ENCODE measurements around the gene TRPC5OS. TPM values are rescaled to one million over a fixed set of nuclear protein-coding genes. Genes with fewer than 3 reads are reported as not detected.

TRPC5OS gene
- total RNA-seq = not detected in 2 replicates

DNA sequence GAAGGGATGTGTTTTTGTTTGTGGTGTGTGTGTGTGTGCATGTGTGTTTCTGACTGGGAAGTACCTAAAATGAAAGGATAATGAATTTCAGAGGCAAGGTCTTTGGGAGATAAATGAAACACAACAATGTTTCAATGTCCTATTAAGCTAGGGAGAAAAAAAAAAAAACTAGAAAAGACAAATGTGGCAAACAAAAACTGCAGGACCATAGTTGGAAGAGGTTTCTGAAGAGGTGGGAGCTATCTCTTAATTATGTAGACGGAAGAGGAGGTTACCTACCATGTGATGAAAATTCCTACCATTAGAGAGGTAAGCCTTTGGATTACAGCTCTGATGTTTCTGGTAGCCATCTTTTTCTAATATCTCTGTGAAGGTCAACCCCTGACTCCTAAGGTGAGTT, at the start of gene TRPC5OS:
Gene TRPC5OS (plus strand): TSS at position 301 of the 400 bp plus-strand sequence. CDS start 25,669 bp downstream, outside the sequence.

Other genes starting within 250 kb of the TRPC5OS start
- gene ALG13, start 195.0 kb upstream of the TRPC5OS start, total RNA-seq = 18.7 and 45.0 TPM in 2 replicates
- gene TRPC5, start 206.6 kb downstream of the TRPC5OS start, total RNA-seq = not detected in 2 replicates
- gene RTL4, start 206.8 kb downstream of the TRPC5OS start, total RNA-seq = not detected in 2 replicates